GM19239 (cell line): Measurements from ENCODE around the gene FTCDNL1.

Source experiments
- DNase-seq: peaks from one replicate; pipeline ENCODE4 v3.0.0; 2011; ENCODE audit warnings: low spot score; ENCODE audit not compliant: insufficient read length
- FAIRE-seq: peaks from 2 replicates; lab custom pipeline; 2011; peaks lifted over from hg19 to GRCh38; lab: Jason Lieb, UNC

The FTCDNL1 gene

DNA sequence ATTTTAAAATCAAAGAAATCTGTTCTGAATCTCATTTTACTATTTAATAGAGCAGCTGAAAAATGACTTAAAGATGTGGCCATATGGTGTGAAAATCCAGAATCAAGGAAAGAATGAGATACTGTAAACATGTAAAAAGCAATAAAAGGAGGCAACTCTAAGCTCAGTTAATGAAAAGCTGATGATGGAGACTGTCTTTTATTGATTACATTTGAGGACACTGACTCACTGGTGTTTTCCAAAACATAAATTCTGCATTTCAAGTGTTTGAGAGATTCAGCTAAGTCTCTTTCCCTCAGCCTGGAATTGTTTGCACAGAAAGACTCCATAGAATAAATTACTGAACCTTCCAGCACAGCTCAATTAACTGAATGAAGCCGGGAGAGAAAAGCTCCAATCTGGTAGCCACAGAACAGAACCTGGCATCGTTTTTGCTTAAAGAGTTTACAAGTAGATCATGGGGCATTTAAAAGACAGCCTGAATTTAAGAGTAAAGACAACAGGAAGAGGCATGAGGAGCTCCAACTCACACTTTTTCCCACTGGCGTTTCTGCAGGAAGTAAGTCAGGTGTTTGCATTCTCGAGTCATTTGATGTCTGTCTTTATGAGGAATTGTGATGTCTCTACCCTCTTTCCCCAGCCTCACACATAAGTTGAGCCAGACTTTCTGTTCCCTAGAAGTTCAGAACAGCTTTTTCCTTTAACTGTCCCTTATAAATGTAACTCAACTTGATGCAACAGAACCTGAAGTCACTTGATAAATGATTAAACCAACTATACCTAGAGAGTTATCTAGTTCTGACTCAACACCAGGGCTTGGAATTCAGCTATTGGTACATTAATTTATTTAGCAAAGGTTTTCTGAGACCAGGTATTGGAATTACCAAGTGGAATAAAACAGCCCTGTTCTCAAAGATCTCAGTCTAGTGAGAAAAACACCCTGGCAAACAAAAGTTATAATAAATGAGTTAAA is 53.3 kb downstream of the FTCDNL1 start:
- DNase-seq: no peak
- peak; percentile 39 for FAIRE-seq

DNA sequence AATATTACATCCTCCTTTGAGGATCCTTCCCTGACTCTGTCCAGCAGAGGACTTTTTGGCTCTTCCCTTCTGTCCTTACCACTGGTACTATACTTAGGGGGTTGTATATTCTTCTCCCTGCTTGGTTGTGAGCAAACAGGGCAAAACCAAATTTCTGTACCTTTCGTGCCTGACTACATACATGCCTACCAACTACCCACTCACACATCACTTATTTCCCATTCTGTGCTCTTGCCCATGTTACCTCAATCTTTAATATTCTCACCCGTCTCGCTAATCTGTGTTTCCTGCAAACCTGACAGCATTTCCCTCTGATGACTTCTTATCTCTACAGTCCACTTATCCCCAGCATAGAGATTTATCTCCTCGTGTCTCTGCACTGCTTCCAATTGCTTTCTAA is 58.6 kb downstream of the FTCDNL1 start:
- DNase-seq (no peak), FAIRE-seq (no peak)

DNA sequence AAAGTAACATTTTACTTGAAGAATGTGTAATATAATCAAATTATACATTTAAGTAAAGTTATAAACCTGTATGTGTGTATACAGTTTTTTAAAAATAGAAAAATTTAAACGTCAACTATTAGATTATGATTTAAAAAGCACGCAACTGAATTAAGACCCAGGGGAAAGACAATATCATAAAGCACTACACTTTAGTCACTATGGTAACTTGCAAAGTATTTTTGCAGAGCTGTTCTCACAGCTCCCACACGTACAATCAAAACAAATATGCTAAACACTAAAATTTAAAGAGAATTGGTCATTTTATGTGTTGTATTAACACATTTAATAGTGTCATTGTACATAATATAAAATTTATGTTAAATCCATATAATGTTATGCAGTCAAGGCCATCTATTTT is 59.7 kb downstream of the FTCDNL1 start:
- FAIRE-seq (no peak), DNase-seq (no peak)

- FAIRE-seq: no peak
Measured at GRCh38 chr2:199784512-199784911, 66.5 kb downstream of the FTCDNL1 start.

GRCh38 chr2:199779589-199779988 is 71.4 kb downstream of the FTCDNL1 start:
- DNase-seq (no peak), FAIRE-seq (no peak)

More at GRCh38 chr2:199784512-199784911, 66.5 kb downstream of the FTCDNL1 start:
- no peak for DNase-seq

- DNase-seq (no peak), FAIRE-seq (no peak)
Measured at GRCh38 chr2:199778655-199779054, 72.3 kb downstream of the FTCDNL1 start.

- no peak for DNase-seq
- FAIRE-seq: peak; percentile 33
Measured at GRCh38 chr2:199777916-199778315, 73.1 kb downstream of the FTCDNL1 start.

DNA sequence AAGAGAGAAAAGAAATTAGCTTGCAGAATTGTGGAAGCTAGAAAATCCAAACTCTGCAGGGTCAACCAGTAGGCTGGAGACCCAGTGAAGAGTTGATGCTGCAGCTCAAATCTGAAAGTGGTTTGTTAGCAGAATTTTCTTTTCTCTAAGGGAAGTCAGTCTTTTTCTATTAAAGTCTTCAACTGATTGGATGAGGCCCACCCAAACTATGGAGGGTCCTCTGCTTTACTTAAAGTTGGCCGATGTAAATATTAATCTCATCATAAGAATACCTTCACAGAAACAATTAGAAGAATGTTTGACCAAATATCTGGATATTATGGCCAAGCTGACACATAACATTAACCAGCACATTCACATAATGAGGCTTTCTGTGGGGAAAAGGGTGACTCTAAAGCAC is 73.7 kb downstream of the FTCDNL1 start:
- no peak for FAIRE-seq
- DNase-seq: no peak

DNA sequence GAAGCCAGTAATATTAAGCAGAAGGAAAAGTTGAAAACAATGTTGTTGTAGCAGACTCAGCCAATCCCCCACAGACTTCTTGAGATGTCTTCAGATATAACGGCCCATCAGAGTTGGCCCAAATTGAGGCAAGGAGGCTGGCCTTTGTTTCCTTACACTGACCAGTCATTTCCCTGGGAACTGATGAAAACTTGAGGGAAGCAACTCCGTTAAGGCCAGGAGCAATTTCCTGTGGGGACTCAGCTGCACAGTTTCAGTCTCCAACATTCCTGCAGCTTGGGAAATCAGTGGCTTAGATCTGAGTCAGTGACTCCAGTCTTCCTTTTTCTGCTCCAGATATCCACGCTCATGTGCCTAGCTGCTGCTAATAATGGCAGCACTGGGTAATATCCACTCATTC is 75.7 kb downstream of the FTCDNL1 start:
- FAIRE-seq: no peak
- no peak for DNase-seq

GRCh38 chr2:199772035-199772976 is 78.7 kb downstream of the FTCDNL1 start:
- DNase-seq: no peak
- FAIRE-seq: no peak

GRCh38 chr2:199770716-199771115 is 80.3 kb downstream of the FTCDNL1 start:
- no peak for FAIRE-seq

DNA sequence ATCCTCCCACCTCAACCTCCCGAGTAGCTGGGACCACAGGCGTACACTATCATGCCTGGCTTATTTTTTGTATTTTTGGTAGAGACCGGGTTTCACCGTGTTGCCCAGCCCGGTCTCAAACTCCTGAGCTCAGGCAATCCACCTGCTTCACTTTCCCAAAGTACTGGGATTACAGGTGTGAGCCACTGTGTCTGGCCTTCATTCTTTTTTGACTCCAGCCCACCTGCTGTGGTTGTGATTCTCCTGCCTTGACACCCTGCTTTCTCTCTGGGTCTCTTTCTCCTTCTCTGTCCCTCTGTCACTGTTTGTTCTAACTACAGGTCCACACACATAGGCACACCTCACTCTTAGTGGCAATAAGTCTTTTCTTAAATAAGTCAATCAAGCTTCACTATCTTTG is 85.3 kb downstream of the FTCDNL1 start:
- DNase-seq (no peak), FAIRE-seq (no peak)

More at GRCh38 chr2:199770716-199771115, 80.3 kb downstream of the FTCDNL1 start:
- no peak for DNase-seq

- DNase-seq (no peak), FAIRE-seq (no peak)
Measured at GRCh38 chr2:199764273-199764800, 86.7 kb downstream of the FTCDNL1 start.

DNA sequence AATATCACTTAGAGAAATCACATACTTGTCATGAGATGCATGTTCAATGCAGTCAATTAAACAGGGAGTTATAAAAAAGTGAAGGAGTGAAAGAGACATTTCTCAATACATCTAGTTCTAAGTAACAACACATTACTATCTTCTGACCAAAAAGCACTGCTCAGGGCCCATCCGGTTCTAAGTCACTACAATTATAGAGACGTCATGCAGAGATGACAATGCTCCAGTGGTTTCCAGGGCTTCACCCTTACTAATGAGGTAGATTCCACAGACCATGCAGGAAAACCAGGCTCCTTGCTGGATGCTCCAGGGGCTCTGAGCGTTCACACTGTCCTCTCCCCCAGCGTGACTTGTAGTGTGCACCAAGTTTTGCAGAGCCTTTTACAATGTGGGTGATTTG is 88.0 kb downstream of the FTCDNL1 start:
- no peak for FAIRE-seq
- DNase-seq: no peak

GRCh38 chr2:199760574-199760973 is 90.4 kb downstream of the FTCDNL1 start:
- FAIRE-seq (no peak), DNase-seq (no peak)

- no peak for FAIRE-seq
- no peak for DNase-seq
Measured at GRCh38 chr2:199757233-199757870, 93.6 kb downstream of the FTCDNL1 start.

GRCh38 chr2:199756743-199757142 is 94.2 kb downstream of the FTCDNL1 start:
- DNase-seq: no peak
- FAIRE-seq: no peak

DNA sequence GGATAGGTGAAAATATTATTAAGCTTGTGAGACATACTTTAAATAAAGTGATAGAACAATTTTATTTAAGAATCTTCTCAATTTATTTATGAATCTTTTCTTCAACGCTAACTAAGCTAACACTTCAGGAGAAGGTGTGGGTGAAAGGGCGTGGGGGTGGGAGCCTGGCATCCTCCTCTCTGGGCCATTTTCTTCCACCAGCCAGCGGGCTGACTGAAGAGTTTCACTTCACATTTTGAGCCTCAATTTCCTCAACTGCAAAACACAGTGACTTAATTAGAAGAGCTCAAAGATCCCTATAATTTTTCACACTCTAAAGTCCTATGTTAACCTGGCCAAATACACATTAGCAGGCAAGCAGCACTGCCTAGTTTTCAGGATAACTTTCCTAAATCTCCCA is 94.8 kb downstream of the FTCDNL1 start:
- DNase-seq: no peak
- no peak for FAIRE-seq

DNA sequence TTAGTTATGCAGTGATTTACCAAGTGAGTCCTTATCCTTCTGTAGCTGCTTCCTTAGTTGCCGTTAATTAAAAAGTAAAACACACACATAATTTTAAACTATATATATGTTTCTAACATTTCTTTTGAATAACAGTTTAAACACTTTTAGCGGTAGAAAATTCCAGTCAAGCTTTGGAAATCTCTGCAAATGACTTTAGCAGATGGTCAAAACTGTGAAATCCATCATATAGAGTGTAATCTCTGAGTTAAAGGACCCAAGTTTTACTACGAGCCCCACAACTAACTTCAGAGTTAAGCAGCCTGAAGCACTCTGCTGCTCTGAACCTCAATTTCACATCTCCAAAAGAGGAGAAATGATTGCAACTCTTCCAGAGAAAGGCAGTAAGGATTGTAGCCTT is 96.2 kb downstream of the FTCDNL1 start:
- FAIRE-seq (no peak), DNase-seq (no peak)

- FAIRE-seq: no peak
Measured at GRCh38 chr2:199751492-199752120, 99.4 kb downstream of the FTCDNL1 start.

More at GRCh38 chr2:199751492-199752120, 99.4 kb downstream of the FTCDNL1 start:
- DNase-seq: no peak
